Measurements from ENCODE around the gene PRPH2.

DNA sequence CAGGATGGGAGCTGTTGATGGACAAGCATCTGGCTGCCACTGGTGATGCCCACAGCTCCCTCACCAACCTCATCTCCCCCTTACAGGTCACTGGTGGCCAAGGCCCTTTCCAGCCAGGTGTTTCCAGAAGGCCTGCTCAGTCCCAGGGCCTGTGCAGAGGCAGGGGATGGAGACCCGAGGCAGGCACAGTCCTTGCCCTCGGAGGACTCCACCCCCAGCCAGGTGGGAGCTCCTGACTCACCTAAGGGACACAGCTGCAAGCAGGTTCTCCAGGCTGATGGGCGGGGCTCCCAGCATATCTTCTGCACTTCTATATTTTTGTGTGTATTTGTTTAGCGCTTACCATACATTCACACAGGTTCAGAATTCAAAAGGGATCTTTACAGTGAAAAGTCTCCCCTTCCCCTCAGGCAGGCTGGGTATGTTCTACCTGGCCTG, 17.4 kb downstream of the PRPH2 start:
- TF ChIP-seq, protein P1, sequence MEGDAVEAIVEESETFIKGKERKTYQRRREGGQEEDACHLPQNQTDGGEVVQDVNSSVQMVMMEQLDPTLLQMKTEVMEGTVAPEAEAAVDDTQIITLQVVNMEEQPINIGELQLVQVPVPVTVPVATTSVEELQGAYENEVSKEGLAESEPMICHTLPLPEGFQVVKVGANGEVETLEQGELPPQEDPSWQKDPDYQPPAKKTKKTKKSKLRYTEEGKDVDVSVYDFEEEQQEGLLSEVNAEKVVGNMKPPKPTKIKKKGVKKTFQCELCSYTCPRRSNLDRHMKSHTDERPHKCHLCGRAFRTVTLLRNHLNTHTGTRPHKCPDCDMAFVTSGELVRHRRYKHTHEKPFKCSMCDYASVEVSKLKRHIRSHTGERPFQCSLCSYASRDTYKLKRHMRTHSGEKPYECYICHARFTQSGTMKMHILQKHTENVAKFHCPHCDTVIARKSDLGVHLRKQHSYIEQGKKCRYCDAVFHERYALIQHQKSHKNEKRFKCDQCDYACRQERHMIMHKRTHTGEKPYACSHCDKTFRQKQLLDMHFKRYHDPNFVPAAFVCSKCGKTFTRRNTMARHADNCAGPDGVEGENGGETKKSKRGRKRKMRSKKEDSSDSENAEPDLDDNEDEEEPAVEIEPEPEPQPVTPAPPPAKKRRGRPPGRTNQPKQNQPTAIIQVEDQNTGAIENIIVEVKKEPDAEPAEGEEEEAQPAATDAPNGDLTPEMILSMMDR (IDR thresholded peaks at IDR 0.05), result no peak
- TF ChIP-seq POLR2A (IDR thresholded peaks at IDR 0.05), result no peak

Data from Peyer's patch (tissue), 4 donors.